GM19099 (cell line): Measurements from ENCODE around the gene NHLRC4.

Experiments used
- POLR2A ChIP-seq: IDR thresholded peaks from 3 replicates; pipeline ENCODE4 v1.6.1; 2011; ENCODE audit warnings: low read depth; ENCODE audit not compliant: insufficient read length; ENCODE audit errors: extremely low read depth

The NHLRC4 gene

GRCh38 chr16:566475-567372, at the start of gene NHLRC4:
Gene NHLRC4 (plus strand): TSS chr16:567005. CDS start chr16:568048, 1,043 bp downstream.
- TF ChIP-seq POLR2A: peak; percentile 58

- no peak for TF ChIP-seq POLR2A
Observed at GRCh38 chr16:518858-519257, 47.9 kb upstream of the NHLRC4 start.

- no peak for TF ChIP-seq POLR2A
Observed at GRCh38 chr16:519425-519824, 47.4 kb upstream of the NHLRC4 start.

- no peak for TF ChIP-seq POLR2A
Observed at GRCh38 chr16:519841-520687, 46.7 kb upstream of the NHLRC4 start.

- TF ChIP-seq POLR2A: no peak
Observed at GRCh38 chr16:520847-521246, 46.0 kb upstream of the NHLRC4 start.

GRCh38 chr16:521381-522210, 45.2 kb upstream of the NHLRC4 start:
- TF ChIP-seq POLR2A: no peak

DNA sequence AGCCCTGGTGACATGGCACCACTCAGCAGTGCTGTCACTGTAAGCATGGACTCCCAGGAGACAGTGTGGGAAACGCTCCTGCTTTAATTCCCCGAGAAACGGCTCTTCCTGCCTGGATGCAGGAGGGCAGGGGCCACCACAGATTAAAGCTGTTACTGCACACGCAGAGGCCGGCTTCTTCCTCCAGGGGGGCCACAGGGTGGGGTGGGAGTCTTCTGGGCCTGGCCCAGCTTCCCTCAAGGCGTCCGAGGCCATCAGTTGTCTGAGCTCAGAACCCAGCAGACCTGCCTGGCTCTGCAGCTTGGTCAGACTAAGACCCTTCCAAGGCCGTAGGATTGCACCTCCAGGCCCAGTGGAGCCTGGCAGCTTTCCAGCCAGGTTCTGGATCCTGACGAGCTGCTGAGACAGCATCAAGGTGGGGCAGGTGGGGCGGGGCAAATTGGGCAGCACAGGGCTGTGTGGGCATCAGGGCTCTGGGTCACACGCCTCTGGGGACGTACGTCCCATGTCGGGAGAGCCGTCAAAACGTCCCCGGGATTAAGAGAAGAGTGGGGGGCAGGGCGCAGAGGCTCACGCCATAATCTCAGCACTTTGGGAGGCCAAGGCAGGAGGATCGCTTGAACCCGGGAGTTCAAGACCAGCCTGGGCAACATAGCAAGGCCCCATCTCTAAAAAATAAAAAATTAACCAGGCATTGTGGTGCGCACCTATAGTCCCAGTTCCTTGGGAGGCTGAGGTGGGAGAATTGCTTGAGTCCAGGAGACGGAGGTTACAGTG, 44.3 kb upstream of the NHLRC4 start:
- no peak for TF ChIP-seq POLR2A

- peak; percentile 16 for TF ChIP-seq POLR2A
Observed at GRCh38 chr16:523097-523741, 43.6 kb upstream of the NHLRC4 start.

- no peak for TF ChIP-seq POLR2A
Observed at GRCh38 chr16:524274-525040, 42.3 kb upstream of the NHLRC4 start.

DNA sequence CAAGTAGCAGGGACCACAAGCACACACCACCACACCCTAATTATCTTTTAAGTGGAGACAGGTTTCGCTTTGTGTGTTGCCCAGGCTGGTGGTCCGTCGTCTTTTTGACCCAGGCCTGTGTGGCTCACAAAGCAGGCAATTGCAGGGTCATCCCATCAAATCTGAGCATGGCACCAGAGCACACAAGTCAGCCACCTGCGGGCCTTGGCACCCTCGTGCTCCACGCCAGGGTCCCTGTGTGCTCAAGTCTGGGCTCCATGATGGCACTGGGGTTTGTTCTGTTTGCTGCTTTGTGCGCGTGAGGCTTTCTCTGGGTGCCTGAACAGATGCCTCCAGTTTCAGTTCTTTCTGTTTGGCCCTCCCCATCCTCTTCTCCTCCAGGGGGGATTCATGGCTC, 41.7 kb upstream of the NHLRC4 start:
- TF ChIP-seq POLR2A: no peak

DNA sequence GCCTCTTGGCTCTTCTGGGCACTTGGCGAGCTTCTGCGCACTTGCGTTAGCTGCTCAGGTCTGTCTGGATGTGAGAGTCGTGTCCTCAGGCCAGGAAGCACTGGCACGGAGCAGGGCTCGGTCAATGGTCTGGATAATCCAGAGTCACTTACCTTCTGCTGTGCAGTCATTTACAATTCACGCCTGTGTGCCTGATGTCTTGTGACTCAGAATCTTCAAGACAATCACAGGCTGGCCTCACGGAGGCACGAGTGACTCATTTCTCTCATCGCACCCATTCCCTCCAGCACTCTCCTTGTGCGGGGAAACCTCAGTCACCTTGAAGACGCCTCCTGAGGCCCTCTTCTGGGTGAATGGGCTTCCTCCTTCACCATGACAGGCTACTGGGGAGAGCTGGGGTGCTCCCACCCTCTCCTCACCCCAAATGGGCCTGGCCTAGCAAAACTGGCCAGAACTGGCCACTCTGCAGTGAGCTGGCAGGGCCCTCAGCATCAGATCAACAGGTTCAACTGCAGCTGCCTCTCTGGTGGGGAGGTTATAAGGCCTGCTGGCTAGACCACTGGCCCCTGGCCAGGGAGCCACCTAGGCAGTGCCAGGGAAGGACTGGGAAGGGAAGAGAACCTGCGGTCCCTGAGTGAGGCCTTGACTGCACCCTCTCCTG, 41.2 kb upstream of the NHLRC4 start:
- no peak for TF ChIP-seq POLR2A
